HepG2 (cell line): ENCODE measurements around the gene NTN3. TPM values are rescaled to one million over a fixed set of nuclear protein-coding genes. Genes with fewer than 3 reads are reported as not detected.

Source experiments
- CAMTA2 ChIP-seq: sonication (generic); formaldehyde crosslinking; IDR thresholded peaks from 2 replicates; pipeline ENCODE4 v1.4.0; 2020; ENCODE audit warnings: mild to moderate bottlenecking, missing genetic modification reagents, borderline replicate concordance
- KLF16 ChIP-seq, 2 experiments: sonication (generic) in 1 of 2; formaldehyde crosslinking in 1 of 2; IDR thresholded peaks; 2 replicates each; pipeline versions ENCODE4 v1.6.1 to v1.8.0; 2016 to 2023; ENCODE audit warnings: missing genetic modification reagents in 2 of 2, missing compliant biosample characterization in 1 of 2
- MEF2D ChIP-seq: sonication (generic); formaldehyde crosslinking; IDR thresholded peaks from 2 replicates; pipeline ENCODE4 v1.5.1; 2020; ENCODE audit warnings: mild to moderate bottlenecking, missing genetic modification reagents
- SMAD1 ChIP-seq: sonication (generic); formaldehyde crosslinking; IDR thresholded peaks from 2 replicates; pipeline ENCODE4 v1.4.0; 2020; ENCODE audit warnings: missing genetic modification reagents, low read depth, mild to moderate bottlenecking, borderline replicate concordance
- SUZ12 ChIP-seq: fragments of 150-350 bp; IDR thresholded peaks from 2 replicates; pipeline ENCODE4 v1.6.1; 2014; ENCODE audit warnings: low read depth, low read length
- ZNF18 ChIP-seq: sonication (generic); formaldehyde crosslinking; IDR thresholded peaks from 2 replicates; pipeline ENCODE4 v1.8.0; 2022; ENCODE audit warnings: mild to moderate bottlenecking, missing genetic modification reagents; ENCODE audit not compliant: insufficient replicate concordance
- ZNF713 ChIP-seq: sonication (generic); formaldehyde crosslinking; IDR thresholded peaks from 2 replicates; pipeline ENCODE4 v1.4.0; 2020; ENCODE audit warnings: mild to moderate bottlenecking, missing genetic modification reagents
- polyA plus RNA-seq, 8 experiments: library from polyadenylated mRNA; depleted of rRNA in 3 of 8; stranded (reverse) in 7 of 8; unstranded in 1 of 8; fragments of >200 nt; fragmentation: Illumina TruSeq in 4 of 8; extraction: Trizol in 4 of 8; gene quantifications; 2 replicates each; pipeline versions ENCODE4 v1.2.1 to v1.2.3, GENCODE V29; 2011 to 2016; ENCODE audit warnings: low read depth in 4 of 8, missing spikeins in 1 of 8, mixed read lengths in 1 of 8; ENCODE audit not compliant: insufficient read depth in 1 of 8
- total RNA-seq, 5 experiments: library from RNA; depleted of rRNA; stranded (reverse); fragments of >200 nt; fragmentation: Illumina TruSeq; extraction: Trizol; gene quantifications; 2 replicates each; pipeline ENCODE4 v1.2.3, GENCODE V29; 2016; ENCODE audit warnings: low read depth in 1 of 5
- TF ChIP-seq, protein P1 (sequence below): sonication (generic); formaldehyde crosslinking; IDR thresholded peaks from 2 replicates; pipeline ENCODE4 v1.5.1; 2020; ENCODE audit warnings: mild to moderate bottlenecking, missing genetic modification reagents, borderline replicate concordance
- TF ChIP-seq, protein P2 (sequence below): sonication (generic); formaldehyde crosslinking; IDR thresholded peaks from 2 replicates; pipeline ENCODE4 v1.8.1; 2023; ENCODE audit warnings: mild to moderate bottlenecking, missing genetic modification reagents
- TF ChIP-seq, protein P3 (sequence below): sonication (generic); formaldehyde crosslinking; IDR thresholded peaks from 2 replicates; pipeline ENCODE4 v1.4.0; 2020; ENCODE audit warnings: missing genetic modification reagents, borderline replicate concordance

NTN3 gene
- total and polyA plus RNA-seq, 2 of the 13 experiments (the other 11 are each of a cell fraction or from before 2014, with no cell fraction given) = 0.09 to 0.20 TPM

GRCh38 chr16:2520097-2520783 lies 49.1 kb downstream of the NTN3 start, which contains the start of gene AMDHD2 (continued):
- TF ChIP-seq, protein P1, sequence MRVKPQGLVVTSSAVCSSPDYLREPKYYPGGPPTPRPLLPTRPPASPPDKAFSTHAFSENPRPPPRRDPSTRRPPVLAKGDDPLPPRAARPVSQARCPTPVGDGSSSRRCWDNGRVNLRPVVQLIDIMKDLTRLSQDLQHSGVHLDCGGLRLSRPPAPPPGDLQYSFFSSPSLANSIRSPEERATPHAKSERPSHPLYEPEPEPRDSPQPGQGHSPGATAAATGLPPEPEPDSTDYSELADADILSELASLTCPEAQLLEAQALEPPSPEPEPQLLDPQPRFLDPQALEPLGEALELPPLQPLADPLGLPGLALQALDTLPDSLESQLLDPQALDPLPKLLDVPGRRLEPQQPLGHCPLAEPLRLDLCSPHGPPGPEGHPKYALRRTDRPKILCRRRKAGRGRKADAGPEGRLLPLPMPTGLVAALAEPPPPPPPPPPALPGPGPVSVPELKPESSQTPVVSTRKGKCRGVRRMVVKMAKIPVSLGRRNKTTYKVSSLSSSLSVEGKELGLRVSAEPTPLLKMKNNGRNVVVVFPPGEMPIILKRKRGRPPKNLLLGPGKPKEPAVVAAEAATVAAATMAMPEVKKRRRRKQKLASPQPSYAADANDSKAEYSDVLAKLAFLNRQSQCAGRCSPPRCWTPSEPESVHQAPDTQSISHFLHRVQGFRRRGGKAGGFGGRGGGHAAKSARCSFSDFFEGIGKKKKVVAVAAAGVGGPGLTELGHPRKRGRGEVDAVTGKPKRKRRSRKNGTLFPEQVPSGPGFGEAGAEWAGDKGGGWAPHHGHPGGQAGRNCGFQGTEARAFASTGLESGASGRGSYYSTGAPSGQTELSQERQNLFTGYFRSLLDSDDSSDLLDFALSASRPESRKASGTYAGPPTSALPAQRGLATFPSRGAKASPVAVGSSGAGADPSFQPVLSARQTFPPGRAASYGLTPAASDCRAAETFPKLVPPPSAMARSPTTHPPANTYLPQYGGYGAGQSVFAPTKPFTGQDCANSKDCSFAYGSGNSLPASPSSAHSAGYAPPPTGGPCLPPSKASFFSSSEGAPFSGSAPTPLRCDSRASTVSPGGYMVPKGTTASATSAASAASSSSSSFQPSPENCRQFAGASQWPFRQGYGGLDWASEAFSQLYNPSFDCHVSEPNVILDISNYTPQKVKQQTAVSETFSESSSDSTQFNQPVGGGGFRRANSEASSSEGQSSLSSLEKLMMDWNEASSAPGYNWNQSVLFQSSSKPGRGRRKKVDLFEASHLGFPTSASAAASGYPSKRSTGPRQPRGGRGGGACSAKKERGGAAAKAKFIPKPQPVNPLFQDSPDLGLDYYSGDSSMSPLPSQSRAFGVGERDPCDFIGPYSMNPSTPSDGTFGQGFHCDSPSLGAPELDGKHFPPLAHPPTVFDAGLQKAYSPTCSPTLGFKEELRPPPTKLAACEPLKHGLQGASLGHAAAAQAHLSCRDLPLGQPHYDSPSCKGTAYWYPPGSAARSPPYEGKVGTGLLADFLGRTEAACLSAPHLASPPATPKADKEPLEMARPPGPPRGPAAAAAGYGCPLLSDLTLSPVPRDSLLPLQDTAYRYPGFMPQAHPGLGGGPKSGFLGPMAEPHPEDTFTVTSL (CRISPR knock-in tag) = no peak
- TF ChIP-seq KLF16 (CRISPR knock-in tag; IDR thresholded peaks at IDR 0.05) (no peak), SMAD1 (no peak), CAMTA2 (no peak), ZNF713 (no peak), ZNF18 (no peak), MEF2D (CRISPR knock-in tag) (no peak), SUZ12 (no peak)
- TF ChIP-seq, protein P2, sequence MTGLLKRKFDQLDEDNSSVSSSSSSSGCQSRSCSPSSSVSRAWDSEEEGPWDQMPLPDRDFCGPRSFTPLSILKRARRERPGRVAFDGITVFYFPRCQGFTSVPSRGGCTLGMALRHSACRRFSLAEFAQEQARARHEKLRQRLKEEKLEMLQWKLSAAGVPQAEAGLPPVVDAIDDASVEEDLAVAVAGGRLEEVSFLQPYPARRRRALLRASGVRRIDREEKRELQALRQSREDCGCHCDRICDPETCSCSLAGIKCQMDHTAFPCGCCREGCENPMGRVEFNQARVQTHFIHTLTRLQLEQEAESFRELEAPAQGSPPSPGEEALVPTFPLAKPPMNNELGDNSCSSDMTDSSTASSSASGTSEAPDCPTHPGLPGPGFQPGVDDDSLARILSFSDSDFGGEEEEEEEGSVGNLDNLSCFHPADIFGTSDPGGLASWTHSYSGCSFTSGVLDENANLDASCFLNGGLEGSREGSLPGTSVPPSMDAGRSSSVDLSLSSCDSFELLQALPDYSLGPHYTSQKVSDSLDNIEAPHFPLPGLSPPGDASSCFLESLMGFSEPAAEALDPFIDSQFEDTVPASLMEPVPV (CRISPR knock-in tag) = no peak
- TF ChIP-seq, protein P3, sequence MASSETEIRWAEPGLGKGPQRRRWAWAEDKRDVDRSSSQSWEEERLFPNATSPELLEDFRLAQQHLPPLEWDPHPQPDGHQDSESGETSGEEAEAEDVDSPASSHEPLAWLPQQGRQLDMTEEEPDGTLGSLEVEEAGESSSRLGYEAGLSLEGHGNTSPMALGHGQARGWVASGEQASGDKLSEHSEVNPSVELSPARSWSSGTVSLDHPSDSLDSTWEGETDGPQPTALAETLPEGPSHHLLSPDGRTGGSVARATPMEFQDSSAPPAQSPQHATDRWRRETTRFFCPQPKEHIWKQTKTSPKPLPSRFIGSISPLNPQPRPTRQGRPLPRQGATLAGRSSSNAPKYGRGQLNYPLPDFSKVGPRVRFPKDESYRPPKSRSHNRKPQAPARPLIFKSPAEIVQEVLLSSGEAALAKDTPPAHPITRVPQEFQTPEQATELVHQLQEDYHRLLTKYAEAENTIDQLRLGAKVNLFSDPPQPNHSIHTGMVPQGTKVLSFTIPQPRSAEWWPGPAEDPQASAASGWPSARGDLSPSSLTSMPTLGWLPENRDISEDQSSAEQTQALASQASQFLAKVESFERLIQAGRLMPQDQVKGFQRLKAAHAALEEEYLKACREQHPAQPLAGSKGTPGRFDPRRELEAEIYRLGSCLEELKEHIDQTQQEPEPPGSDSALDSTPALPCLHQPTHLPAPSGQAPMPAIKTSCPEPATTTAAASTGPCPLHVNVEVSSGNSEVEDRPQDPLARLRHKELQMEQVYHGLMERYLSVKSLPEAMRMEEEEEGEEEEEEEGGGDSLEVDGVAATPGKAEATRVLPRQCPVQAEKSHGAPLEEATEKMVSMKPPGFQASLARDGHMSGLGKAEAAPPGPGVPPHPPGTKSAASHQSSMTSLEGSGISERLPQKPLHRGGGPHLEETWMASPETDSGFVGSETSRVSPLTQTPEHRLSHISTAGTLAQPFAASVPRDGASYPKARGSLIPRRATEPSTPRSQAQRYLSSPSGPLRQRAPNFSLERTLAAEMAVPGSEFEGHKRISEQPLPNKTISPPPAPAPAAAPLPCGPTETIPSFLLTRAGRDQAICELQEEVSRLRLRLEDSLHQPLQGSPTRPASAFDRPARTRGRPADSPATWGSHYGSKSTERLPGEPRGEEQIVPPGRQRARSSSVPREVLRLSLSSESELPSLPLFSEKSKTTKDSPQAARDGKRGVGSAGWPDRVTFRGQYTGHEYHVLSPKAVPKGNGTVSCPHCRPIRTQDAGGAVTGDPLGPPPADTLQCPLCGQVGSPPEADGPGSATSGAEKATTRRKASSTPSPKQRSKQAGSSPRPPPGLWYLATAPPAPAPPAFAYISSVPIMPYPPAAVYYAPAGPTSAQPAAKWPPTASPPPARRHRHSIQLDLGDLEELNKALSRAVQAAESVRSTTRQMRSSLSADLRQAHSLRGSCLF (CRISPR knock-in tag) = no peak
